ENCODE data around the gene SLC25A43. TPM values are rescaled to one million over a fixed set of nuclear protein-coding genes. Genes with fewer than 3 reads are reported as not detected.
"Not testable (repeated sequence)": the region's sequence is repeated elsewhere in the genome, so short reads cannot be mapped to it uniquely, and the experiment has no call there.

The SLC25A43 gene
- total RNA-seq, 2 experiments from 2014 or later: 3.3 to 4.0 TPM

GRCh38 chrX:119417842-119418241, 18.7 kb downstream of the SLC25A43 start:
- Mint-ChIP-seq H3K4me1 (no peaks in the 10 kb centered on the region), H3K4me3 (no peak overlapping the region), H3K9me3 (no peaks in the 10 kb centered on the region), H3K36me3 (ENCODE audit: low read depth) (no peaks in the 10 kb centered on the region), H3K27ac (no peak overlapping the region), H3K27me3 (no peaks in the 10 kb centered on the region)
- ChIA-PET CTCF (interaction anchor here (1.6 kb wide), 1 partner anchor 9 kb away, joined by 4 read pairs; no protein-coding TSS in a partner anchor), POLR2A (no interaction called here)
- DNase-seq: no peak

- H3K36me3 Mint-ChIP-seq (ENCODE audit: low read depth): no peaks in the 10 kb centered on the region
- H3K9me3 Mint-ChIP-seq: no peaks in the 10 kb centered on the region
- no peaks in the 10 kb centered on the region for H3K27me3 Mint-ChIP-seq
- ChIA-PET POLR2A (no interaction called here), CTCF (no interaction called here)
- DNase-seq: no peak
- H3K4me1 Mint-ChIP-seq: no peaks in the 10 kb centered on the region
- no peak overlapping the region for H3K27ac Mint-ChIP-seq
- H3K4me3 Mint-ChIP-seq: no peak overlapping the region
Observed at GRCh38 chrX:119419146-119419545, 20.0 kb downstream of the SLC25A43 start.

GRCh38 chrX:119419898-119420297, 20.8 kb downstream of the SLC25A43 start:
- DNase-seq: no peak
- H3K4me3 Mint-ChIP-seq: no peak overlapping the region
- no peaks in the 10 kb centered on the region for H3K9me3 Mint-ChIP-seq
- H3K36me3 Mint-ChIP-seq (ENCODE audit: low read depth): no peaks in the 10 kb centered on the region
- CTCF ChIA-PET: no interaction called here
- H3K27ac Mint-ChIP-seq: no peak overlapping the region
- H3K4me1 Mint-ChIP-seq: no peaks in the 10 kb centered on the region
- no peaks in the 10 kb centered on the region for H3K27me3 Mint-ChIP-seq
- POLR2A ChIA-PET: no interaction called here

GRCh38 chrX:119421016-119421705, 22.0 kb downstream of the SLC25A43 start:
- Mint-ChIP-seq H3K4me1 (peaks cover 1% of the 10 kb centered on the region), H3K27me3 (no peaks in the 10 kb centered on the region), H3K36me3 (ENCODE audit: low read depth) (no peaks in the 10 kb centered on the region), H3K4me3 (no peak overlapping the region), H3K27ac (no peak overlapping the region), H3K9me3 (no peaks in the 10 kb centered on the region)
- ChIA-PET POLR2A (no interaction called here), CTCF (interaction anchor here (0.5 kb wide), 1 partner anchor 23 kb away, joined by 3 read pairs; no protein-coding TSS in a partner anchor)
- DNase-seq: no peak

- Mint-ChIP-seq H3K27me3 (no peaks in the 10 kb centered on the region), H3K36me3 (ENCODE audit: low read depth) (no peaks in the 10 kb centered on the region), H3K9me3 (no peaks in the 10 kb centered on the region), H3K27ac (no peak overlapping the region), H3K4me3 (no peak overlapping the region), H3K4me1 (peaks cover 14% of the 10 kb centered on the region)
- POLR2A ChIA-PET: no interaction called here
- CTCF ChIA-PET: no interaction called here
- no peak for DNase-seq
Observed at GRCh38 chrX:119423631-119424030, 24.5 kb downstream of the SLC25A43 start.

GRCh38 chrX:119424999-119425398, 25.9 kb downstream of the SLC25A43 start:
- no peaks in the 10 kb centered on the region for H3K9me3 Mint-ChIP-seq

GRCh38 chrX:119427024-119427794, 28.1 kb downstream of the SLC25A43 start:
- CTCF ChIA-PET: interaction anchor here (0.6 to 1.6 kb wide), 4 partner anchors 10 to 61 kb away, joined by 3 to 4 read pairs (median 4); no protein-coding TSS in a partner anchor
- POLR2A ChIA-PET: no interaction called here
- peak; percentile 6 for DNase-seq

More at GRCh38 chrX:119424999-119425398, 25.9 kb downstream of the SLC25A43 start:
- no peak overlapping the region for H3K27ac Mint-ChIP-seq
- no peak overlapping the region for H3K4me3 Mint-ChIP-seq
- no peaks in the 10 kb centered on the region for H3K27me3 Mint-ChIP-seq
- ChIA-PET CTCF (no interaction called here), POLR2A (no interaction called here)
- no peaks in the 10 kb centered on the region for H3K36me3 Mint-ChIP-seq (ENCODE audit: low read depth)
- peaks cover 14% of the 10 kb centered on the region for H3K4me1 Mint-ChIP-seq
- DNase-seq: no peak

GRCh38 chrX:119427795-119428185, 28.7 kb downstream of the SLC25A43 start:
- ChIA-PET POLR2A (no interaction called here), CTCF (interaction anchor here (1.6 kb wide), 1 partner anchor 55 kb away, joined by 4 read pairs; no protein-coding TSS in a partner anchor)
- no peak for DNase-seq
- Mint-ChIP-seq H3K4me1 (peaks cover 14% of the 10 kb centered on the region), H3K27ac (peak overlapping the region; percentile 38), H3K4me3 (no peak overlapping the region), H3K27me3 (no peaks in the 10 kb centered on the region), H3K9me3 (no peaks in the 10 kb centered on the region), H3K36me3 (ENCODE audit: low read depth) (no peaks in the 10 kb centered on the region)

More at GRCh38 chrX:119427024-119427794, 28.1 kb downstream of the SLC25A43 start:
- H3K27ac Mint-ChIP-seq: peak overlapping the region; percentile 79
- peaks cover 14% of the 10 kb centered on the region for H3K4me1 Mint-ChIP-seq
- H3K9me3 Mint-ChIP-seq: no peaks in the 10 kb centered on the region
- no peak overlapping the region for H3K4me3 Mint-ChIP-seq
- H3K27me3 Mint-ChIP-seq: no peaks in the 10 kb centered on the region
- H3K36me3 Mint-ChIP-seq (ENCODE audit: low read depth): no peaks in the 10 kb centered on the region

- H3K4me3 Mint-ChIP-seq: no peak overlapping the region
- ChIA-PET POLR2A (no interaction called here), CTCF (interaction anchor here (0.7 kb wide), 1 partner anchor 994 kb away, joined by 3 read pairs; no protein-coding TSS in a partner anchor)
- H3K27ac Mint-ChIP-seq: no peak overlapping the region
- no peak for DNase-seq
- H3K9me3 Mint-ChIP-seq: no peaks in the 10 kb centered on the region
- H3K27me3 Mint-ChIP-seq: no peaks in the 10 kb centered on the region
- H3K36me3 Mint-ChIP-seq (ENCODE audit: low read depth): no peaks in the 10 kb centered on the region
- H3K4me1 Mint-ChIP-seq: peaks cover 14% of the 10 kb centered on the region
Observed at GRCh38 chrX:119429471-119429870, 30.3 kb downstream of the SLC25A43 start.

GRCh38 chrX:119441295-119441694, 42.2 kb downstream of the SLC25A43 start:
- H3K36me3 Mint-ChIP-seq (ENCODE audit: low read depth); H3K9me3 Mint-ChIP-seq; CTCF ChIA-PET; H3K4me1 Mint-ChIP-seq; H3K4me3 Mint-ChIP-seq; H3K27ac Mint-ChIP-seq; H3K27me3 Mint-ChIP-seq; DNase-seq; POLR2A ChIA-PET: not testable (repeated sequence)

GRCh38 chrX:119442286-119442685, 43.1 kb downstream of the SLC25A43 start:
- Mint-ChIP-seq H3K36me3 (ENCODE audit: low read depth) (no peaks in the 10 kb centered on the region), H3K27me3 (no peaks in the 10 kb centered on the region), H3K4me1 (no peaks in the 10 kb centered on the region), H3K27ac (no peak overlapping the region), H3K9me3 (no peaks in the 10 kb centered on the region), H3K4me3 (no peak overlapping the region)
- POLR2A ChIA-PET: no interaction called here
- CTCF ChIA-PET: no interaction called here
- DNase-seq: no peak

- ChIA-PET CTCF (interaction anchor here (0.5 kb wide), 1 partner anchor 207 kb away, joined by 3 read pairs; no protein-coding TSS in a partner anchor), POLR2A (no interaction called here)
- H3K9me3 Mint-ChIP-seq: no peaks in the 10 kb centered on the region
- no peak overlapping the region for H3K4me3 Mint-ChIP-seq
- no peaks in the 10 kb centered on the region for H3K4me1 Mint-ChIP-seq
- H3K27me3 Mint-ChIP-seq: no peaks in the 10 kb centered on the region
- no peak for DNase-seq
- no peaks in the 10 kb centered on the region for H3K36me3 Mint-ChIP-seq (ENCODE audit: low read depth)
- no peak overlapping the region for H3K27ac Mint-ChIP-seq
Observed at GRCh38 chrX:119453202-119453601, 54.1 kb downstream of the SLC25A43 start.

GRCh38 chrX:119455264-119455663, 56.1 kb downstream of the SLC25A43 start:
- Mint-ChIP-seq H3K4me1 (no peaks in the 10 kb centered on the region), H3K27ac (no peak overlapping the region), H3K4me3 (no peak overlapping the region), H3K36me3 (ENCODE audit: low read depth) (no peaks in the 10 kb centered on the region), H3K27me3 (no peaks in the 10 kb centered on the region), H3K9me3 (no peaks in the 10 kb centered on the region)
- no peak for DNase-seq
- CTCF ChIA-PET: interaction anchor here (0.6 kb wide), 1 partner anchor 923 kb away, joined by 3 read pairs; no protein-coding TSS in a partner anchor
- POLR2A ChIA-PET: no interaction called here

Measured in activated CD4-positive, alpha-beta T cell treated with anti-CD3 and anti-CD28 coated beads, Interleukin-2, amount 10 ng/mL, durations not matched to agents 7 days and 5 days (primary cell).